ENCODE measurements around the gene THBS2. TPM values are rescaled to one million over a fixed set of nuclear protein-coding genes. Genes with fewer than 3 reads are reported as not detected.

THBS2 gene
- total RNA-seq, 1 donor from 2014 or later = 4.2 TPM

GRCh38 chr6:169296170-169296569 lies 42.5 kb upstream of the THBS2 start:
- H3K27me3 Mint-ChIP-seq = no peaks in the 10 kb centered on the region
- peaks cover 4% of the 10 kb centered on the region for H3K9me3 Mint-ChIP-seq
- H3K36me3 Mint-ChIP-seq = no peaks in the 10 kb centered on the region
- H3K4me3 Mint-ChIP-seq = no peak overlapping the region
- DNase-seq (ENCODE audit: extremely low spot score, unreplicated experiment) = no peak
- TF ChIP-seq CTCF (conservative IDR thresholded peaks at IDR 0.05) = no peak
- H3K27ac Mint-ChIP-seq = no peak overlapping the region
- H3K4me1 Mint-ChIP-seq (ENCODE audit: unreplicated experiment) = peaks cover 16% of the 10 kb centered on the region

- no peaks in the 10 kb centered on the region for H3K36me3 Mint-ChIP-seq
- peaks cover 4% of the 10 kb centered on the region for H3K9me3 Mint-ChIP-seq
- peaks cover 16% of the 10 kb centered on the region for H3K4me1 Mint-ChIP-seq (ENCODE audit: unreplicated experiment)
- H3K27ac Mint-ChIP-seq = no peak overlapping the region
- DNase-seq (ENCODE audit: extremely low spot score, unreplicated experiment) = no peak
- TF ChIP-seq CTCF (conservative IDR thresholded peaks at IDR 0.05) = no peak
- H3K27me3 Mint-ChIP-seq = no peaks in the 10 kb centered on the region
- no peak overlapping the region for H3K4me3 Mint-ChIP-seq
Measured at GRCh38 chr6:169293196-169293595, 39.5 kb upstream of the THBS2 start.

DNA sequence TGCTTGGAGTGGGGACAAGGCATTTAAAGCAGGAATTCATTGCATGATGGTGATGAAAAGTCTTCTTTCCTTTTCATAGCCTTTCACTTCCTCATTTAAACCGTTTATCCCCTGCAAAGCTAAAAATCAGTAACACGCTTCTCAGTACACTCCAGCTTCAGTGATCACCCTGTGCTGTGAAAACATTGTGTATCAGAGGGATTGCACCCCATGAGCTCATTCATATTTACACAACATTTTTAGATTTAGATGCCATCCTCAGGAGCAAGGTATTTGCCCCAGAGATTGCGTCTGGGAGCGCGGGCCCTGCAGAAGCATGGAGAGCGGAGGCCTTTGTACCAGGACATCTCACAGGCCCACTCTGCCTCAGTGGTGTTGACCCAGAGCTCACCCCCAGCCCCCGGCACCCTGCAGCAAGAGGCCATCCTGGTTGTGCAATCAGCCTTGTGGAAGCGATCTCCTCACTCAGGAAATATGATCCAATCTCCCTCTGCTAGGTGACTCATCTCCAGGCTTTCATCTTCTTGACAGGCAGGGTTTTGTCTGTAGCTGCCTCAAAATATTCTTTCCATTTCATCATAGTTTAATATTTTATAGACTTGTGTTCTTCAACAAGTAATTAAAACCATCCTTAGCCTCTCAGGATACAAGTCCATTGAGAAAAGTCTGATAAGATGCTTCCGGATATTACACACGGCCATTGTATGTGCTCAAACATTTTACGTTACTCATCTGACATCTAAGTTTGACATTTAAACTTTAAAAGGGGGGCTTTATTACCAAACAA lies 38.9 kb upstream of the THBS2 start:
- no peak for TF ChIP-seq CTCF (conservative IDR thresholded peaks at IDR 0.05)
- Mint-ChIP-seq H3K36me3 (no peaks in the 10 kb centered on the region), H3K4me1 (ENCODE audit: unreplicated experiment) (peaks cover 16% of the 10 kb centered on the region), H3K4me3 (no peak overlapping the region), H3K27ac (peak overlapping the region; percentile 16), H3K9me3 (peaks cover 4% of the 10 kb centered on the region), H3K27me3 (no peaks in the 10 kb centered on the region)
- DNase-seq (ENCODE audit: extremely low spot score, unreplicated experiment) = no peak

GRCh38 chr6:169291646-169292337 lies 38.1 kb upstream of the THBS2 start:
- H3K27me3 Mint-ChIP-seq = peaks cover 4% of the 10 kb centered on the region
- H3K27ac Mint-ChIP-seq = no peak overlapping the region
- H3K36me3 Mint-ChIP-seq = no peaks in the 10 kb centered on the region
- no peak for TF ChIP-seq CTCF (conservative IDR thresholded peaks at IDR 0.05)
- H3K9me3 Mint-ChIP-seq = peaks cover 4% of the 10 kb centered on the region
- H3K4me1 Mint-ChIP-seq (ENCODE audit: unreplicated experiment) = peaks cover 16% of the 10 kb centered on the region
- DNase-seq (ENCODE audit: extremely low spot score, unreplicated experiment) = no peak
- H3K4me3 Mint-ChIP-seq = no peak overlapping the region

DNA sequence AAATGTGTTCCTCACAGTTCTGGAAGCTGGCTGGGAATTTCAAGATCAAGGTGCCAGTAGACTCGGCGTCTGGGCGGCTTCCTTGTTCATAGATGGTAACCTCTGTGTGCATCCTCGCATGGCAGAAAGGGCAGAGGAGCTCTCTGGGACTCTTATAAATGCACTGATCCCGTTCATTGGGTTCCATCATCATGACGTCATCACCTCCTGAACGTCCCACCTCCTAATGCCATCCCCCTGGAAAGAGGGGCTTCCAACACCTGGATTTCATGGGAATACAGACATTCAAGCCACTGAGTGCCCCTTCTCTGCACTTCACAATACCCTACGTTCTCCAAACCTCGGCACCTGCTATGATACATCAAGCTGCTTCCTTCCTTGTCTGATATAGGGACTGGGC lies 37.5 kb upstream of the THBS2 start:
- Mint-ChIP-seq H3K4me1 (ENCODE audit: unreplicated experiment) (peaks cover 16% of the 10 kb centered on the region), H3K9me3 (peaks cover 4% of the 10 kb centered on the region), H3K27ac (no peak overlapping the region), H3K27me3 (peaks cover 4% of the 10 kb centered on the region), H3K36me3 (no peaks in the 10 kb centered on the region), H3K4me3 (no peak overlapping the region)
- no peak for DNase-seq (ENCODE audit: extremely low spot score, unreplicated experiment)
- no peak for TF ChIP-seq CTCF (conservative IDR thresholded peaks at IDR 0.05)

Data from type B pancreatic cell (in vitro differentiated cells).